Keratinocyte (primary cell): ENCODE measurements around the gene TNNC1.

Experiments used
- EZH2 ChIP-seq: IDR thresholded peaks from one replicate; pipeline ENCODE4 v1.6.1; 2012; ENCODE audit warnings: inconsistent platforms, mild to moderate bottlenecking, low read length, moderate library complexity
- TF ChIP-seq, protein P1 (sequence below), 3 experiments: IDR thresholded peaks in 1 of 3; conservative IDR thresholded peaks in 1 of 3; optimal IDR thresholded peaks in 1 of 3; 2 replicates in 2 of 3; 3 replicates in 1 of 3; pipeline versions ENCODE3 to v1.5.1; 2011; ENCODE audit warnings: low read length in 3 of 3, mild to moderate bottlenecking in 3 of 3, moderate library complexity in 2 of 3, control low read depth in 1 of 3, inconsistent platforms in 1 of 3; ENCODE audit not compliant: insufficient read depth in 2 of 3; ENCODE audit errors: extremely low read depth in 1 of 3

DNA sequence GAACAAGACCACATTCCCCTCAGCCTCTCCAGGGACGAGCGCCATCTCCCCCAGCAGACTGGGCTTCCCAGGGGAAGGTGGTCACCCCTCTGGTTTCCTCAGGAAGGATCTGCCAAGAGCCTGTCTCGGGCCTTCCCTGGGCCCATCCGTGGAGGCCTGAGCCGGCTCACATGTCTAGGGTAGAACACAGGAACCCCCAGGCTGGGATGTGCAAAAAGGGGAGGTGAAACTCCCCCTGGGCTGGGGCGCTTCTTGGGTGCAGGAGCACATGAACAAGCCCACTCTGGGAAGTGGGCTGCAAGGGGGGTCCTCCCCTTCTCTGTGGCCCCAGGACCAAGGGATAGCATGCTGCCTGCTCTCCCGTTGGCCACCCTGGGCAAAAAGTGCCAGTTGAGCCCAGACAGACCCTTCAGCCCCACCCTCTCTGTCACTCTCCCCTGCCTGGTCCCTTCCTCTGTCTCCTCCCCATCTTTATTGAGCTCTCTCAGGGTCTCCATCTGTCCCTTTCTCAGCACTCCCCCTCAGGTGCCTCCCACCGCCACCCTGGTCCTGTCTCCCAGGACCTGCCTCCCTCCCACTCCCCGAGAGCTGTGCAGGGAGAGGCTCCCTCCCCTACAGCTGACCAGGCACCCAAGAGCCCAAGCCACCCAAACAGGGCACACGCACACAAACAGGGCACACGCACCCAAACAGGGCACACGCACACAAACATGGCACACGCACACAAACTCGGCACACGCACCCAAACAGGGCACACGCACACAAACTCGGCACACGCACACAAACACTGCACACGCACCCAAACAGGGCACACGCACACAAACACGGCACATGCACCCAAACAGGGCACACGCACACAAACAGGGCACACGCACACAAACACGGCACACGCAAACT lies 9.8 kb downstream of the TNNC1 start:
- TF ChIP-seq EZH2: no peak
- TF ChIP-seq, protein P1, sequence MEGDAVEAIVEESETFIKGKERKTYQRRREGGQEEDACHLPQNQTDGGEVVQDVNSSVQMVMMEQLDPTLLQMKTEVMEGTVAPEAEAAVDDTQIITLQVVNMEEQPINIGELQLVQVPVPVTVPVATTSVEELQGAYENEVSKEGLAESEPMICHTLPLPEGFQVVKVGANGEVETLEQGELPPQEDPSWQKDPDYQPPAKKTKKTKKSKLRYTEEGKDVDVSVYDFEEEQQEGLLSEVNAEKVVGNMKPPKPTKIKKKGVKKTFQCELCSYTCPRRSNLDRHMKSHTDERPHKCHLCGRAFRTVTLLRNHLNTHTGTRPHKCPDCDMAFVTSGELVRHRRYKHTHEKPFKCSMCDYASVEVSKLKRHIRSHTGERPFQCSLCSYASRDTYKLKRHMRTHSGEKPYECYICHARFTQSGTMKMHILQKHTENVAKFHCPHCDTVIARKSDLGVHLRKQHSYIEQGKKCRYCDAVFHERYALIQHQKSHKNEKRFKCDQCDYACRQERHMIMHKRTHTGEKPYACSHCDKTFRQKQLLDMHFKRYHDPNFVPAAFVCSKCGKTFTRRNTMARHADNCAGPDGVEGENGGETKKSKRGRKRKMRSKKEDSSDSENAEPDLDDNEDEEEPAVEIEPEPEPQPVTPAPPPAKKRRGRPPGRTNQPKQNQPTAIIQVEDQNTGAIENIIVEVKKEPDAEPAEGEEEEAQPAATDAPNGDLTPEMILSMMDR (optimal IDR thresholded peaks at IDR 0.05 in 1 of 3, IDR thresholded peaks at IDR 0.05 in 1 of 3, conservative IDR thresholded peaks at IDR 0.05 in 1 of 3; ENCODE audit: extremely low read depth in 1 of 3, insufficient read depth in 2 of 3, low read length in 3 of 3): no peak
